DMS79 (cell line): Measurements from ENCODE around the gene SLC1A2.

Experiments used
- DNase-seq: peaks from one replicate; lab custom pipeline; 2025; lab: John Stamatoyannopoulos, UW

The SLC1A2 gene

GRCh38 chr11:35376118-35376510, 43.2 kb downstream of the SLC1A2 start:
- DNase-seq, result no peak

GRCh38 chr11:35375332-35376117, 43.8 kb downstream of the SLC1A2 start:
- DNase-seq, result no peak

GRCh38 chr11:35373284-35373933, 45.9 kb downstream of the SLC1A2 start:
- no peak for DNase-seq

- no peak for DNase-seq
These were observed 46.6 kb downstream of the SLC1A2 start for GRCh38 chr11:35372565-35373283.

- DNase-seq, result no peak
These were observed 51.9 kb downstream of the SLC1A2 start for GRCh38 chr11:35367491-35367890.

- no peak for DNase-seq
These were observed 52.6 kb downstream of the SLC1A2 start for GRCh38 chr11:35366798-35367197.

- DNase-seq, result no peak
These were observed 53.4 kb downstream of the SLC1A2 start for GRCh38 chr11:35365961-35366360.

GRCh38 chr11:35365395-35365794, 54.0 kb downstream of the SLC1A2 start:
- no peak for DNase-seq

GRCh38 chr11:35363854-35364780, 55.2 kb downstream of the SLC1A2 start:
- peak; percentile 13 for DNase-seq

GRCh38 chr11:35363246-35363801, 56.0 kb downstream of the SLC1A2 start:
- DNase-seq, result no peak

GRCh38 chr11:35362521-35362980, 56.8 kb downstream of the SLC1A2 start:
- DNase-seq, result no peak

- no peak for DNase-seq
These were observed 59.3 kb downstream of the SLC1A2 start for GRCh38 chr11:35360055-35360530.

GRCh38 chr11:35359321-35360054, 59.9 kb downstream of the SLC1A2 start:
- DNase-seq, result no peak

- DNase-seq, result no peak
These were observed 61.0 kb downstream of the SLC1A2 start for GRCh38 chr11:35358391-35358790.

- no peak for DNase-seq
These were observed 61.4 kb downstream of the SLC1A2 start for GRCh38 chr11:35357923-35358322.

- DNase-seq, result no peak
These were observed 64.1 kb downstream of the SLC1A2 start for GRCh38 chr11:35355102-35355749.

GRCh38 chr11:35354644-35355043, 64.7 kb downstream of the SLC1A2 start:
- no peak for DNase-seq

- no peak for DNase-seq
These were observed 67.1 kb downstream of the SLC1A2 start for GRCh38 chr11:35352077-35352888.

- no peak for DNase-seq
These were observed 69.5 kb downstream of the SLC1A2 start for GRCh38 chr11:35349897-35350296.
